HuH-7 (cell line): ENCODE measurements around the gene ORAI3.
"Not testable (repeated sequence)": the region's sequence is repeated elsewhere in the genome, so short reads cannot be mapped to it uniquely, and the experiment has no call there.

Source experiments
- DNase-seq: peaks from one replicate; pipeline ENCODE4 v3.0.0; 2011; ENCODE audit warnings: low spot score

ORAI3 gene

GRCh38 chr16:30924076-30924912, 24.6 kb upstream of the ORAI3 start:
- DNase-seq = no peak

GRCh38 chr16:30924913-30925631, 23.8 kb upstream of the ORAI3 start:
- DNase-seq = no peak

- no peak for DNase-seq
These were observed 23.3 kb upstream of the ORAI3 start for GRCh38 chr16:30925632-30925987.

GRCh38 chr16:30925995-30926811, 22.7 kb upstream of the ORAI3 start:
- DNase-seq = no peak

- DNase-seq = no peak
These were observed 21.7 kb upstream of the ORAI3 start for GRCh38 chr16:30926937-30927788.

GRCh38 chr16:30927789-30928378, 21.0 kb upstream of the ORAI3 start:
- DNase-seq = peak; percentile 37

- no peak for DNase-seq
These were observed 20.5 kb upstream of the ORAI3 start for GRCh38 chr16:30928390-30928789.

- DNase-seq = no peak
These were observed 19.7 kb upstream of the ORAI3 start for GRCh38 chr16:30929167-30929566.

GRCh38 chr16:30930160-30930571, 18.7 kb upstream of the ORAI3 start:
- no peak for DNase-seq

- no peak for DNase-seq
These were observed 17.7 kb upstream of the ORAI3 start for GRCh38 chr16:30931068-30931650.

- peak; percentile 76 for DNase-seq
These were observed 13.9 kb upstream of the ORAI3 start for GRCh38 chr16:30934827-30935557.

- no peak for DNase-seq
These were observed 11.2 kb upstream of the ORAI3 start for GRCh38 chr16:30937692-30938091.

GRCh38 chr16:30939571-30939970, 9.3 kb upstream of the ORAI3 start:
- not testable (repeated sequence) for DNase-seq

GRCh38 chr16:30941600-30942425, 7.1 kb upstream of the ORAI3 start:
- peak; percentile 83 for DNase-seq

GRCh38 chr16:30942426-30942806, 6.5 kb upstream of the ORAI3 start:
- DNase-seq = no peak

GRCh38 chr16:30944352-30944751, 4.5 kb upstream of the ORAI3 start:
- DNase-seq = no peak

GRCh38 chr16:30946671-30947540, 2.0 kb upstream of the ORAI3 start:
- no peak for DNase-seq

- DNase-seq = no peak
These were observed 1.4 kb upstream of the ORAI3 start for GRCh38 chr16:30947541-30947858.
